COLO668 (cell line): ENCODE measurements around the gene NUP35.
"Not testable (repeated sequence)": the region's sequence is repeated elsewhere in the genome, so short reads cannot be mapped to it uniquely, and the experiment has no call there.

ENCODE experiments used
- DNase-seq: peaks from one replicate; lab custom pipeline; 2025; ENCODE audit not compliant: unreplicated experiment; lab: John Stamatoyannopoulos, UW

The NUP35 gene

GRCh38 chr2:183134016-183134415 is 9.8 kb downstream of the NUP35 start:
- DNase-seq = no peak

- DNase-seq = no peak
Measured at GRCh38 chr2:183148955-183149354, 24.7 kb downstream of the NUP35 start.

- DNase-seq = no peak
Measured at GRCh38 chr2:183149489-183149888, 25.2 kb downstream of the NUP35 start.

- DNase-seq = not testable (repeated sequence)
Measured at GRCh38 chr2:183152280-183152679, 28.0 kb downstream of the NUP35 start.

GRCh38 chr2:183153967-183154366 is 29.7 kb downstream of the NUP35 start:
- no peak for DNase-seq

GRCh38 chr2:183154772-183155171 is 30.5 kb downstream of the NUP35 start:
- DNase-seq = not testable (repeated sequence)

- DNase-seq = no peak
Measured at GRCh38 chr2:183157131-183157530, 32.9 kb downstream of the NUP35 start.

- no peak for DNase-seq
Measured at GRCh38 chr2:183162362-183162761, 38.1 kb downstream of the NUP35 start.

GRCh38 chr2:183163821-183164649 is 39.8 kb downstream of the NUP35 start:
- DNase-seq = no peak

GRCh38 chr2:183164650-183165015 is 40.4 kb downstream of the NUP35 start:
- no peak for DNase-seq

- no peak for DNase-seq
Measured at GRCh38 chr2:183166210-183166609, 42.0 kb downstream of the NUP35 start.

GRCh38 chr2:183166976-183167375 is 42.7 kb downstream of the NUP35 start:
- DNase-seq = not testable (repeated sequence)

GRCh38 chr2:183172220-183172887 is 48.1 kb downstream of the NUP35 start:
- no peak for DNase-seq

GRCh38 chr2:183179156-183179555 is 54.9 kb downstream of the NUP35 start:
- DNase-seq = no peak

GRCh38 chr2:183185534-183185933 is 61.3 kb downstream of the NUP35 start:
- DNase-seq = no peak

GRCh38 chr2:183186296-183186695 is 62.1 kb downstream of the NUP35 start:
- DNase-seq = no peak

- DNase-seq = no peak
Measured at GRCh38 chr2:183186766-183187165, 62.5 kb downstream of the NUP35 start.

GRCh38 chr2:183192343-183192742 is 68.1 kb downstream of the NUP35 start:
- no peak for DNase-seq

GRCh38 chr2:183193904-183194303 is 69.7 kb downstream of the NUP35 start:
- no peak for DNase-seq

- no peak for DNase-seq
Measured at GRCh38 chr2:183195397-183195796, 71.2 kb downstream of the NUP35 start.

GRCh38 chr2:183195998-183196409 is 71.8 kb downstream of the NUP35 start:
- DNase-seq = no peak

GRCh38 chr2:183204397-183204796 is 80.2 kb downstream of the NUP35 start:
- DNase-seq = no peak
